ENCODE measurements around the gene OTULIN. TPM values are rescaled to one million over a fixed set of nuclear protein-coding genes. Genes with fewer than 3 reads are reported as not detected.

OTULIN gene
- total RNA-seq, 4 donors from 2014 or later = 28.3 to 55.0 (median 30.3) TPM

DNA sequence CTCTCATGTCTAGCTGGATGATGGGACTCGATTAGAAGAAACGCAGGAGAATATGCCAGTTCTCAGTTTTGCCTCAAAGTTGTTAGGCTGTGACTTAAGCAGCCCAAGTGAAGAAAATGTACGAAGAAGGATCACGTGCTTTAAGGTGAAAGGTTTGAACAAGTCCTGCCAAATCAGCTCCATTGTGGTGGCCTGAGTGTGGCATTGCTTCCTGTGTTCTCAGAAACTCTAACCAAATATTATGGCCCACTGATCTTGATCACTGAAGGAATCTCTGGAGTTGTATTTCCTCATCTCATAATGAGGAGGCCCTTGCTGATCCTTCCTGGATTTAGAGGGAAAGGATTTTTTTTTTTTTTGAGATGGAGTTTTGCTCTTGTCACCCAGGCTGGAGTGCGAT is 44.0 kb downstream of the OTULIN start:
- DNase-seq (ENCODE audit: low spot score) = no peak
- no peak for ATAC-seq (ENCODE audit: low FRiP score)
- TF ChIP-seq, protein P1, sequence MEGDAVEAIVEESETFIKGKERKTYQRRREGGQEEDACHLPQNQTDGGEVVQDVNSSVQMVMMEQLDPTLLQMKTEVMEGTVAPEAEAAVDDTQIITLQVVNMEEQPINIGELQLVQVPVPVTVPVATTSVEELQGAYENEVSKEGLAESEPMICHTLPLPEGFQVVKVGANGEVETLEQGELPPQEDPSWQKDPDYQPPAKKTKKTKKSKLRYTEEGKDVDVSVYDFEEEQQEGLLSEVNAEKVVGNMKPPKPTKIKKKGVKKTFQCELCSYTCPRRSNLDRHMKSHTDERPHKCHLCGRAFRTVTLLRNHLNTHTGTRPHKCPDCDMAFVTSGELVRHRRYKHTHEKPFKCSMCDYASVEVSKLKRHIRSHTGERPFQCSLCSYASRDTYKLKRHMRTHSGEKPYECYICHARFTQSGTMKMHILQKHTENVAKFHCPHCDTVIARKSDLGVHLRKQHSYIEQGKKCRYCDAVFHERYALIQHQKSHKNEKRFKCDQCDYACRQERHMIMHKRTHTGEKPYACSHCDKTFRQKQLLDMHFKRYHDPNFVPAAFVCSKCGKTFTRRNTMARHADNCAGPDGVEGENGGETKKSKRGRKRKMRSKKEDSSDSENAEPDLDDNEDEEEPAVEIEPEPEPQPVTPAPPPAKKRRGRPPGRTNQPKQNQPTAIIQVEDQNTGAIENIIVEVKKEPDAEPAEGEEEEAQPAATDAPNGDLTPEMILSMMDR (IDR thresholded peaks at IDR 0.05) = no peak

- TF ChIP-seq, protein P1 (IDR thresholded peaks at IDR 0.05) = no peak
- no peak for DNase-seq (ENCODE audit: low spot score)
- no peak for ATAC-seq (ENCODE audit: low FRiP score)
These were observed 45.9 kb downstream of the OTULIN start for GRCh38 chr5:14710313-14710994.

GRCh38 chr5:14712131-14712530 is 47.6 kb downstream of the OTULIN start:
- TF ChIP-seq, protein P1 (IDR thresholded peaks at IDR 0.05) = no peak
- DNase-seq (ENCODE audit: low spot score) (no peak), ATAC-seq (ENCODE audit: low FRiP score) (no peak)

GRCh38 chr5:14712666-14713065 is 48.1 kb downstream of the OTULIN start:
- no peak for DNase-seq (ENCODE audit: low spot score)
- ATAC-seq (ENCODE audit: low FRiP score) = no peak

GRCh38 chr5:14713476-14714390 is 49.2 kb downstream of the OTULIN start:
- TF ChIP-seq, protein P1 (IDR thresholded peaks at IDR 0.05) = no peak
- ATAC-seq (ENCODE audit: low FRiP score) (no peak), DNase-seq (ENCODE audit: low spot score) (no peak)

More at GRCh38 chr5:14712666-14713065, 48.1 kb downstream of the OTULIN start:
- TF ChIP-seq, protein P1 (IDR thresholded peaks at IDR 0.05) = no peak

GRCh38 chr5:14714706-14715105 is 50.2 kb downstream of the OTULIN start:
- ATAC-seq (ENCODE audit: low FRiP score) = no peak
- DNase-seq (ENCODE audit: low spot score) = no peak
- TF ChIP-seq, protein P1 (IDR thresholded peaks at IDR 0.05) = no peak
